Activated CD8-positive, alpha-beta T cell treated with anti-CD3 and anti-CD28 coated beads for 36 hours (primary cell): ENCODE results near the gene MCL1. TPM values are rescaled to one million over a fixed set of nuclear protein-coding genes. Genes with fewer than 3 reads are reported as not detected.
"Not testable (repeated sequence)": the region's sequence is repeated elsewhere in the genome, so short reads cannot be mapped to it uniquely, and the experiment has no call there.

Source experiments
- ATAC-seq: fragments of 200-7000 bp; cut with Tn5 transposase; one replicate; pipeline ENCODE4 v1.10.0; 2021; ENCODE audit warnings: mild to moderate bottlenecking, moderate library complexity
- CTCF ChIA-PET: fragments of 350-600 bp; sonication (Branson Sonifier 250); formaldehyde crosslinking; loops from one replicate; lab custom pipeline; 2021; ENCODE audit warnings: antibody characterized with exemption; lab: Charles Lee
- POLR2A ChIA-PET: fragments of 350-600 bp; sonication (Branson Sonifier 250); formaldehyde crosslinking; loops from one replicate; lab custom pipeline; 2021; ENCODE audit warnings: antibody characterized with exemption; lab: Charles Lee
- DNase-seq: peaks from one replicate; pipeline ENCODE4 v3.0.0-alpha.2; 2020
- H3K27ac Mint-ChIP-seq: one replicate; pipeline ENCODE4 v1.8.0; 2021; ENCODE audit warnings: mild to moderate bottlenecking, mixed read lengths
- H3K27me3 Mint-ChIP-seq: one replicate; pipeline ENCODE4 v1.8.0; 2021; ENCODE audit warnings: mixed read lengths
- H3K36me3 Mint-ChIP-seq: one replicate; pipeline ENCODE4 v1.8.0; 2021; ENCODE audit warnings: low read depth, mixed read lengths
- H3K4me1 Mint-ChIP-seq: one replicate; pipeline ENCODE4 v1.8.0; 2021; ENCODE audit warnings: low read depth, mixed read lengths
- H3K4me3 Mint-ChIP-seq: one replicate; pipeline ENCODE4 v1.8.0; 2021; ENCODE audit warnings: mild to moderate bottlenecking, moderate library complexity, mixed read lengths
- H3K9me3 Mint-ChIP-seq: one replicate; pipeline ENCODE4 v1.8.0; 2021; ENCODE audit warnings: mixed read lengths
- intact Hi-C: fragments of 100-400 bp; cut with micrococcal nuclease; formaldehyde crosslinking; loops from one replicate; pipeline ENCODE4 v1.10.0; 2022
- total RNA-seq, 2 experiments: library from RNA; stranded (reverse); gene quantifications; one replicate each; pipeline ENCODE4 v1.2.3, GENCODE V29; 2021
- TF ChIP-seq, protein P1 (sequence below): fragments of 200-600 bp; IDR thresholded peaks from one replicate; pipeline ENCODE4 v1.8.0; 2022; ENCODE audit warnings: antibody characterized with exemption, mild to moderate bottlenecking

Gene MCL1
- total RNA-seq, 2 experiments from 2014 or later, result 207 TPM

- Mint-ChIP-seq H3K9me3 (no peaks in the 10 kb centered on the region), H3K36me3 (peaks cover 39% of the 10 kb centered on the region), H3K27me3 (no peaks in the 10 kb centered on the region), H3K4me3 (peak overlapping the region; percentile 62), H3K27ac (peak overlapping the region; percentile 97), H3K4me1 (peaks cover 84% of the 10 kb centered on the region)
- CTCF ChIA-PET, result interaction anchor here (1.0 to 15.9 kb wide), 4 partner anchors 6 to 129 kb away, joined by 3 to 324 read pairs (median 140); partner anchors contain the start of genes ENSA, GOLPH3L and MCL1
- intact Hi-C loops, result loop anchor here (10.0 kb wide), 1 partner anchor 127 kb away; the partner anchor contains the start of gene GOLPH3L
- ATAC-seq, result peak; percentile 22
- peak; percentile 68 for DNase-seq
- POLR2A ChIA-PET, result interaction anchor here (0.5 to 24.5 kb wide), 9 partner anchors 4 to 543 kb away, joined by 3 to 678 read pairs (median 5); partner anchors contain the start of genes ENSA, GOLPH3L, MCL1 and TARS2
- TF ChIP-seq, protein P1, sequence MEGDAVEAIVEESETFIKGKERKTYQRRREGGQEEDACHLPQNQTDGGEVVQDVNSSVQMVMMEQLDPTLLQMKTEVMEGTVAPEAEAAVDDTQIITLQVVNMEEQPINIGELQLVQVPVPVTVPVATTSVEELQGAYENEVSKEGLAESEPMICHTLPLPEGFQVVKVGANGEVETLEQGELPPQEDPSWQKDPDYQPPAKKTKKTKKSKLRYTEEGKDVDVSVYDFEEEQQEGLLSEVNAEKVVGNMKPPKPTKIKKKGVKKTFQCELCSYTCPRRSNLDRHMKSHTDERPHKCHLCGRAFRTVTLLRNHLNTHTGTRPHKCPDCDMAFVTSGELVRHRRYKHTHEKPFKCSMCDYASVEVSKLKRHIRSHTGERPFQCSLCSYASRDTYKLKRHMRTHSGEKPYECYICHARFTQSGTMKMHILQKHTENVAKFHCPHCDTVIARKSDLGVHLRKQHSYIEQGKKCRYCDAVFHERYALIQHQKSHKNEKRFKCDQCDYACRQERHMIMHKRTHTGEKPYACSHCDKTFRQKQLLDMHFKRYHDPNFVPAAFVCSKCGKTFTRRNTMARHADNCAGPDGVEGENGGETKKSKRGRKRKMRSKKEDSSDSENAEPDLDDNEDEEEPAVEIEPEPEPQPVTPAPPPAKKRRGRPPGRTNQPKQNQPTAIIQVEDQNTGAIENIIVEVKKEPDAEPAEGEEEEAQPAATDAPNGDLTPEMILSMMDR, result no peak
These were observed 11.5 kb downstream of the MCL1 start for GRCh38 chr1:150567717-150568593.

- Mint-ChIP-seq H3K36me3 (peaks cover 32% of the 10 kb centered on the region), H3K27me3 (no peaks in the 10 kb centered on the region), H3K4me1 (peaks cover 82% of the 10 kb centered on the region), H3K27ac (peak overlapping the region; percentile 97), H3K9me3 (no peaks in the 10 kb centered on the region), H3K4me3 (peak overlapping the region; percentile 62)
- ChIA-PET POLR2A (interaction anchor here (0.7 to 24.5 kb wide), 7 partner anchors 9 to 323 kb away, joined by 3 to 678 read pairs (median 5); partner anchors contain the start of genes ENSA, FALEC, GOLPH3L and MCL1), CTCF (interaction anchor here (4.1 to 15.9 kb wide), 3 partner anchors 6 to 53 kb away, joined by 42 to 324 read pairs (median 237); partner anchors contain the start of genes ENSA and MCL1)
- ATAC-seq (peak; percentile 35), DNase-seq (peak; percentile 85)
- TF ChIP-seq, protein P1, result no peak
- intact Hi-C loops, result loop anchor here (10.0 kb wide), 1 partner anchor 127 kb away; the partner anchor contains the start of gene GOLPH3L
These were observed 12.1 kb downstream of the MCL1 start for GRCh38 chr1:150567341-150567716.

DNA sequence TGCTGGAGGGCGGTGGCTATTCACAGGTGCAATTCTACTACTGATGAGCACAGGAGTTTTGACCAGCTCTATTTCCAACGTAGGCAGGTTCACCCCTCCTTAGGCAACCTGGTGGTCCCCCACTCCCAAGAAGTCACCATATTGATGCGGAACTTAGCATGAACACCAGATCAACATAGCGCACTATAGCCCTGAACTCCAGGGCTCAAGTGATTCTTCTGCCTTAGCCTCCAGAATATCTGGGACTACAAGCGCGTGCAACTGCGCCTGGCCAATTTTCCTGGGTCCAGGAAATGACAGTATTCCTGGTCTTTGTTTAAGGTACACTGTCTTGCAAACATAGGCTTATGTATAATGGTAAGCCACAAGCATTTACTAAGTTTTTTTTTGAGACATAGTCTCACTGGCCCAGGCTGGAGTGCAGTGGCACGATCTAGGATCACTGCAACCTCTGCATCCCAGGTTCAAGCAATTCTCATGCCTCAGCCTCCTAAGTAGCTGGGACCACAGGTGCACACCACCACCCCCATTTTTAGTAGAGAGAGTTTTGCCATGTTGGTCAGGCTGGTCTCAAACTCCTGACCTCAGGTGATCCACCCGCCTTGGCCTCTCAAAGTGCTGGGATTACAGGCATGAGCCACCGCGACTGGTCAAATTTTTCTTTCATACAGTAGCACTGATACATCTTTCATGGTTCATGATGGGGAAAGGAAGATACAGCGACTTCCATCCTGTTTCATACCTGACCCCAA lies 12.6 kb downstream of the MCL1 start:
- TF ChIP-seq, protein P1, result no peak
- POLR2A ChIA-PET, result interaction anchor here (0.7 to 24.5 kb wide), 3 partner anchors 9 to 51 kb away, joined by 3 to 678 read pairs (median 542); partner anchors contain the start of genes ENSA, FALEC and MCL1
- Mint-ChIP-seq H3K4me3 (peak overlapping the region; percentile 62), H3K27ac (peak overlapping the region; percentile 97), H3K36me3 (peaks cover 29% of the 10 kb centered on the region), H3K27me3 (no peaks in the 10 kb centered on the region), H3K4me1 (peaks cover 79% of the 10 kb centered on the region), H3K9me3 (no peaks in the 10 kb centered on the region)
- CTCF ChIA-PET, result interaction anchor here (0.8 to 11.2 kb wide), 3 partner anchors 11 to 219 kb away, joined by 3 to 324 read pairs (median 42); partner anchors contain the start of genes ENSA and MCL1
- intact Hi-C loops, result loop anchor here (10.0 kb wide), 1 partner anchor 128 kb away; the partner anchor contains the start of gene GOLPH3L
- DNase-seq, result no peak
- no peak for ATAC-seq

DNA sequence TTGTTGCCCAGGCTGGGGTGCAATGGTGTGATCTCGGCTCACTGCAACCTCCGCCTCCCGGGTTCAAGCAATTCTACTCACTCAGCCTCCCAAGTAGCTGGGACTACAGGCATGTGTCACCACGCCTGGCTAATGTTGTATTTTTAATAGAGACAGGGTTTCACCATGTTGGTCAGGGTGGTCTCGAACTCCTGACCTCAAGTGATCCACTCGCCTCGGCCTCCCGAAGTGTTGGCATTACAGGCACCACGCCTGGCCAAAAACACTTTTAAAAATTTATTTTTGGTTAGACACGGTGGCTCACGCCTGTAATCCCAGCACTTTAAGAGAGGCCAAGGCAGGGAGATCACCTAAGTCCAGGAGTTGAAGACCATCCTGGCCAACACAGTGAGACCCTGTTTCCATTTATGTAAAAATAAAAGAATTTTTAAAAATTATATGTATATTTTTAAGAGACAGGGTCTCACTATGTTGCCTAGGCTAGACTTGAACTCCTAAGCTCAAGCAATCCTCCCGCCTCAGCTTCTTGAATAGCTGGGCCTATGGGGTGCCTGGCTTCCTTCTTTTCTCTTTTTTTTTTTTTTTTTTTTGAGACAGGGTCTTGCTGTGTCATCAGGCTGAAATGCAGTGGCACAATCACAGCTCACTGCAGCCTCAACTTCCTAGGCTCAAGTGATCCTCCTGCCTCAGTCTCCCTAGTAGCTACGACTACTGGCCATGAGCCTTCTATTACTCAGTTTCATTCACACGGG lies 14.0 kb downstream of the MCL1 start:
- peak overlapping the region; percentile 99 for H3K27ac Mint-ChIP-seq
- ATAC-seq, H3K9me3 Mint-ChIP-seq, DNase-seq, H3K4me3 Mint-ChIP-seq, H3K27me3 Mint-ChIP-seq: not testable (repeated sequence)
- H3K36me3 Mint-ChIP-seq, result peaks cover 18% of the 10 kb centered on the region
- intact Hi-C loops, result loop anchor here (10.0 kb wide), 1 partner anchor 129 kb away; the partner anchor contains the start of gene GOLPH3L
- POLR2A ChIA-PET, result interaction anchor here (0.6 to 24.5 kb wide), 3 partner anchors 11 to 189 kb away, joined by 3 to 678 read pairs (median 542); partner anchors contain the start of genes ENSA and MCL1
- H3K4me1 Mint-ChIP-seq, result peaks cover 74% of the 10 kb centered on the region
- CTCF ChIA-PET, result interaction anchor here (0.8 to 11.2 kb wide), 4 partner anchors 10 to 220 kb away, joined by 3 to 324 read pairs (median 140); partner anchors contain the start of genes ENSA and MCL1
